Prostate gland (tissue), 2 donors: ENCODE data around the gene TDRD9.

ENCODE experiments used
- POLR2A ChIP-seq: fragments of 450-650 bp; IDR thresholded peaks from one replicate; pipeline ENCODE4 v1.6.1; 2016; ENCODE audit warnings: antibody characterized with exemption, mild to moderate bottlenecking
- TF ChIP-seq, protein P1 (sequence below), 4 experiments: fragments of 200-600 bp in 2 of 4; fragments of 450-650 bp in 2 of 4; sonication (generic) in 2 of 4; IDR thresholded peaks; 1 replicate in 3 of 4; 2 replicates in 1 of 4; pipeline ENCODE4 v1.5.1; 2016 to 2019; ENCODE audit warnings: antibody characterized with exemption in 4 of 4, mild to moderate bottlenecking in 2 of 4, moderate library complexity in 2 of 4

DNA sequence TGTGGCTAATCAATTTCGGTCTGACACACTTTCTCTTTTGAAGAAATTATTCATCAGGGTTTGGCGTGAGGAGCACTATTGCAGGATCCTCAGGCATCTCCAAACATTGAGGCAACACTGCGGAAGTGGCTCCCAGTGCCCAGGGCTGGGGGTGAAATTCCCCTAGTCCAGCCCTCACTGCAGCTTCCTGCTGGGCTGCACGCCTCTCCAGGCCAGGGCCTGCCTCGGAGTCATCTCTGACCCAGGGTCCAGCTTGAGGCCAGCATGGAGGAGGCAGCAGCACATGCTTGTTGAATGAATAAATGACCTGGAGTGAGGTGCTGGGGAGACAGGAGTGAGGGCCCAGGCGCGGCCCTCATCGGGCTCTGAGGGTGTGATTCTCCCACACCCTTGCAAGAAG is 36.0 kb upstream of the TDRD9 start:
- TF ChIP-seq, protein P1, sequence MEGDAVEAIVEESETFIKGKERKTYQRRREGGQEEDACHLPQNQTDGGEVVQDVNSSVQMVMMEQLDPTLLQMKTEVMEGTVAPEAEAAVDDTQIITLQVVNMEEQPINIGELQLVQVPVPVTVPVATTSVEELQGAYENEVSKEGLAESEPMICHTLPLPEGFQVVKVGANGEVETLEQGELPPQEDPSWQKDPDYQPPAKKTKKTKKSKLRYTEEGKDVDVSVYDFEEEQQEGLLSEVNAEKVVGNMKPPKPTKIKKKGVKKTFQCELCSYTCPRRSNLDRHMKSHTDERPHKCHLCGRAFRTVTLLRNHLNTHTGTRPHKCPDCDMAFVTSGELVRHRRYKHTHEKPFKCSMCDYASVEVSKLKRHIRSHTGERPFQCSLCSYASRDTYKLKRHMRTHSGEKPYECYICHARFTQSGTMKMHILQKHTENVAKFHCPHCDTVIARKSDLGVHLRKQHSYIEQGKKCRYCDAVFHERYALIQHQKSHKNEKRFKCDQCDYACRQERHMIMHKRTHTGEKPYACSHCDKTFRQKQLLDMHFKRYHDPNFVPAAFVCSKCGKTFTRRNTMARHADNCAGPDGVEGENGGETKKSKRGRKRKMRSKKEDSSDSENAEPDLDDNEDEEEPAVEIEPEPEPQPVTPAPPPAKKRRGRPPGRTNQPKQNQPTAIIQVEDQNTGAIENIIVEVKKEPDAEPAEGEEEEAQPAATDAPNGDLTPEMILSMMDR (IDR thresholded peaks at IDR 0.05), result no peak
- no peak for TF ChIP-seq POLR2A
